HG03469 (cell line): ENCODE results near the gene CHD1.

Source experiments
- ATAC-seq: cut with Tn5 transposase; IDR thresholded peaks from one replicate; pipeline ENCODE4 v1.9.1; 2021; ENCODE audit warnings: mild to moderate bottlenecking, moderate library complexity, moderate number of reproducible peaks; ENCODE audit not compliant: unreplicated experiment

The CHD1 gene

DNA sequence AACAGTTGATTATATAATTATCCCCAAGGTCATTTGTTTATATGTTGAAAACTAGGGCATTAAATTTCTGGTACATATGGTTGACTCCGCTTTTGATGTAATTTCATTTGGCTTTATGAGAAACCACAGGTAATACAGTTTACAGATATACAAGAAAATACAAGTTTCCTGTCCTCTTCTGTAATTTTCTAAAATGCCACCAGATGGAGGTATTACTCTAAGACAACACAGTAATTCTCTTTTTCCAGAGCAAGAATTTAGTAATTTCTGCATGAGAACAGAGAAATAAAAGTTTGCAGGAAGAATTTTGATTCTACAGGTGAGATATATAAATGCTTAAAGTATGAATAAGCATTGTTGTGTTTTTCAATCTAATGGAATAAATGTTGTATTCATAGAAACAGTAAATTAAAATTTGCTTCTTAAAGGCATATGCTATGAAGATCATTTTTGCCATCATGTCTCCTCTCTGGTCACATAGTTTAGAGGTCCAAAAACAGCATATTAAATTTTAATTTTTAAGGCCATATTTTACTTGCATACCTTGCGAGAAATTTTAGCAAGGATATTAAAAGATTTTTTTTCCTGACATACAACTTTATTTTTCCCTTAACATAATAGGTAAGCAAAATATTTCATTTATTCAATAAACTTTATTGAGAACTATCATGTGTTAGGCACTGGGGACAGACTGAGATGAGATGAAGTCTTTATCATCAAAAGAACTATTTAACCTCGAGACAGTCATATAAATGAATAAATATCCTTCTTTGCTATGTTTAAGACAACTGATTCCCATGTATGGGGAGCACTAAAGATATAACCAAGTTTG lies 22.7 kb downstream of the CHD1 start:
- ATAC-seq, result no peak

DNA sequence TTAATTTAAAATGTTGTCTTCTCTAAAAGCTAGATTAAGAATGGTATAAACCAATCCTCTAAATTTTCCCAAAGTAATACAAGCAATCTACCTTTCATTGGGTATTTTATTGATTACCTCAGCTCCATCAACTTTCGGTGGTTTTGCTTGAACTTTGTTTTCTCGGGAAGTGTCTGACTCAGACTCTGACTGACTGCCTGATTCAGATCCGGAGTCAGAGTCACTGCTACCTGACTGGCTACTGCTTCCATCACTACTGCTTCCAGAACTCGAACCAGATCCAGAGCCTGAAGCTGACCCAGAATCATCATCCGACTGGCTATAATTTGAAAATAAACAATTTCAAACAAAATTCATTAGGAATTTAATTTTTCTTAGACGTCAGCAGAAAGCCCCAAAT lies 24.0 kb downstream of the CHD1 start:
- no peak for ATAC-seq

GRCh38 chr5:98902733-98903132 lies 26.1 kb downstream of the CHD1 start:
- no peak for ATAC-seq

DNA sequence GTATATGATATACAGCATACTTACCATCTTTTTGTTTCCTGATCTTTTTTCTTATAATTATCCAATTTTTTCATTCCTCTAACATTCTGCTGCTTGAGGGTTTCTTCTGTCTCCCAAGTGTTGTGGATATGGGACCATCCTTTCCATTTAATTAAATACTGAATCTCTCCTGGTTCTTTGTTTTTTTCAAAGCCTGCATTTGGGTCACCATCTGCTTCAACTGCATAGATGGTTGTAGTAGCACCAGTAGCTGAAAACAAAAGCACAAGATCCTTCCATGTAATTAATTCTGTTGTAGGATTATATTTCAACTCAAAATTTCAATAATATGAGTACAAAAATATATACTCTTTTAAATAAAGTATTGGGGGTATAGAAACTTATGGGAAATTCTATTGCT lies 29.4 kb downstream of the CHD1 start:
- ATAC-seq, result no peak

DNA sequence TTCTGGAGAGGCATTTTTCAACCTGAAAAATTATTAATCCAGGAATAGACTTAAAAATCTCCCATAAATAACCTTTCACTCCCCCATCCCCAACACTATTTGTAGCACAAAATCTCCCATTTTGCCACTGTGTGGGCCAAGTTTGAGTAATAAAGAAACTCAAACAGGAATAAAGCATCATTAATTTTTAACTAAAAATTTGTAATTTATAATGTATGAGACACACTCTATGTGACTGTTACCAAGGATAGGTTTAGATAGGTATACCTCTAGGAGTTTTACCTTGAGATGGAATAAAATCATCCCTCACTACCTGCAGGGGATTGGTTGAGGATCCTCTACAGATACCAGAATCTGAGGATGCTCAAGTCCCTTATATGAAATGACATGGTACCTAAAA lies 30.1 kb downstream of the CHD1 start:
- ATAC-seq, result no peak

GRCh38 chr5:98891591-98891990 lies 37.2 kb downstream of the CHD1 start:
- no peak for ATAC-seq

DNA sequence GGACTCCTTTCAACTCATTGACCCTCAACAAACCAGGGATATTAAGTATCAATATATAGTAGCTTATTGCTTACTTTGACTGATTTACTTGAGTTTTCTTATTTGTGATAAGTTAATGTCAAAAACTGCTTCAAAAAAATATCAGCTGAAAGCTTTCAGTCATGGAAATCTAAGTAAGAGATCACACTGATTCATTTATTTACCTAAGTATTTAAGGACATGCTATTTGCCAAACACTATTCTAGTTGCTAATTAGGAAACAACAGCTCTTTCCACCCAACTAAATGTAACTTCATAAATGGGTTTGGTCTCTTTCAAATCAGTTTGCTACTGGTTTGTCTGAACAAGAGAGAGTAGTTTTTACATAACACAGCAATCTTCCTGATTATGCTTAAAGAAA lies 48.2 kb downstream of the CHD1 start:
- ATAC-seq, result no peak

GRCh38 chr5:98880151-98880550 lies 48.7 kb downstream of the CHD1 start:
- no peak for ATAC-seq

- ATAC-seq, result no peak
These were observed 51.2 kb downstream of the CHD1 start for GRCh38 chr5:98877600-98877999.

DNA sequence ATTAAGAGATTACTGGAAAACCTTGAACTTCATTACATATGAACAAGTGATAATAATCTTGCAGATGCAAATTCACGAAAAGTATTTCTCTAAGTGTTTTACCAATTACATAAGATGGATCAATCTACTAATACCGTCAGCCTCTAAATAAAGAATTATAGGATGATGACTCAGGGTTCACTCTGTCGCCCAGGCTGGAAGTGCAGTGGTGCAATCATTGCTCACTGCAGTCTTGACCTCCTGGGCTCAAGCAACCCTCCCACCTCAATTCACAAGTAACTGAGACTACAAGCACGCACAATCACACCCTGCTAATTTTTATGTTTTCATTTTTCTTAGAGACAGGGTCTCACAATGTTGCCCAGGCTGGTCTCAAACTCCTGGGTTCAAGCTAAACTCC lies 56.1 kb downstream of the CHD1 start:
- ATAC-seq, result no peak

DNA sequence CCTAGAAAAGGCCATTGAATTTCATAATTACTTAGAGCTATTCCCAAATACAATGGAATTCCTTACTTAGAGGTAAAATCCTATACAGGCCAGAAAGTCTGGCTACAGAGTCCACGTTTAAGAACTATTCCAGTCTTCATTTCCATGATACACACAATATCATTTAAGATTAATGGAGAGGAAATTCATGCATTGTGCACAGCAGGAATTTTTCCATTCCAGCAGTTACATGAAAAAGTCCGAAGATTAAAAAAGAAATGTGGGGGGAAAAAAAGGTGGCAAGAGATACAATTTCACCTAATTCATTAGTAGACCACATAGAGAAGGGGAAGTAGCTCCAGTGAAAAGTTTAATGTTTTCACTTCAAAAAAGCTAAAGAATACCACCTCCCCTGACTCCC lies 63.1 kb downstream of the CHD1 start:
- no peak for ATAC-seq

DNA sequence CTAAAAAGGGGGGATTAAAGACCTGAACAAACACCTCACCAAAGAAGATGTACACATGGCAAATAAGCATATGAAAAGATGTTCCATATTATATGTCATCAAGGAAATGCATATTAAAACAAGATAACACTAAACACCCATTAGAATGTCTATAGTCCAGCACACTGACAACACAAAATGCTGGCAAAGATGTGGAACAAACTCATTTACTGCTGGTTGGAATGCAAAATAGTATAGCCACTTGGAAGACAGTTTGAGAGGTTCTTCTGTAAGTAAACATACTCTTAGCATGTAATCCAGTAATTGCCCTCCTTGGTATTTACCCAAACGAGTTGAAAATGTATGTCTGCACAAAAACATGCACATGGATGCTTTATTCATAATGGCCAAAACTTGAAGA lies 81.8 kb downstream of the CHD1 start:
- ATAC-seq, result no peak

GRCh38 chr5:98846520-98846919 lies 82.3 kb downstream of the CHD1 start:
- ATAC-seq, result no peak

DNA sequence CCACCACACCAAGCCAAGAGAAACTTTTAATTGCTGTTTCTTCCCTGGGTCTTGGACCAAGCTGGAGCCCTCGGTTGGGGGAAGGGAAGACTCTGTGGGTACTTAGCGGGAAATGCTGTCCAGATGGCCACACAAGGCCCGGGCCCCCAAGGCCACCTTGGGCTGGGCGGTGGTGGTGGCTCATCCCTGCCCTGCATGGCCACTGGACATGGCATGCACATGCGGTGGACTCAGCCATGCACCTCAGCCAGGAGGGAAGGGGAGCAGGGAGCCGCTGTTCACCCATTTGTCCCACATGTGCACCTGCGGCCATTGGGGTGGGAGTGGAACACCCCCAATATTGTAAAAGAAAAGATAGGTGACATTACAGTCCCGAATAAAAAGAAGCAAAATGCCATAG lies 82.9 kb downstream of the CHD1 start:
- no peak for ATAC-seq

- no peak for ATAC-seq
These were observed 83.9 kb downstream of the CHD1 start for GRCh38 chr5:98844865-98845264.

- no peak for ATAC-seq
These were observed 85.3 kb downstream of the CHD1 start for GRCh38 chr5:98843481-98843880.

- no peak for ATAC-seq
These were observed 87.9 kb downstream of the CHD1 start for GRCh38 chr5:98840946-98841345.

GRCh38 chr5:98839469-98840383 lies 89.1 kb downstream of the CHD1 start:
- no peak for ATAC-seq

DNA sequence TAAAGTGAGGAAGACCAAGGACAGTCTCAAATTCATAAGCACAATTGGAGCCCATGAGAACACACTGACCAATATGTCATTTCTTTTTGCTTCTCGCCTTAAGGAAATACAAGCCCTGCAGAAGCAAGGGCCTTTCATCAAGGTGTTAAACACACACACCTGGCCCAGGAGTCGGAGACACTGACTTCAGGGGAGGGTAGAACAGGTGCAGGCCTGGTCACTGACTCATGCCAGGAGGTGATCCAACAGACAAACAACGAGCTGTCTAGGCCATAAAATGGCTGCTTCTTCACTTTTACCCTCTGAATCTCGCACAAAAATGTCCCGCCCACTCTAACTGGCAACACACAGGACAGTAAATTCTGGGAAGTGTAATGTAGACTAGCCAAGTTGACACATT lies 92.6 kb downstream of the CHD1 start:
- no peak for ATAC-seq

GRCh38 chr5:98827588-98828284 lies 101.1 kb downstream of the CHD1 start:
- ATAC-seq, result no peak

DNA sequence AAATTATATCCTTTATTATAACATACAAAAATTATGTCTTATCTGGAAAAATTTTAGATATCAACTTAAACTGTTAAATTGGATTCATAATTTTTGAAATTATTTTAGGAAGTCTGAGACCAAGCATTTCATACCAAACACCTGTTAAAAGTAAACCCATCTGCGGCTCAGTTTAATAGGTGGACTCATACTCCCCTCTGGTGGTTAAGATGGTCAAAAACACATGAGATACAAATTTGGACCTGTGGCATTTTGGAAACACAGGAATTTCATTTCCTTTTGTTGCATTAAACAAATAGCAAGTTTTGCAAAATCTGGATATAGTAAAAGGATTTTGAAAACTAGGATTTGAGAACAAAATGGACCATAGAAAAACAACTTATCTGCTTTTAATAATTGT lies 101.6 kb downstream of the CHD1 start:
- no peak for ATAC-seq
